ENCODE results near the gene C5orf34.
"Not testable (repeated sequence)": the region's sequence is repeated elsewhere in the genome, so short reads cannot be mapped to it uniquely, and the experiment has no call there.

C5orf34 gene

DNA sequence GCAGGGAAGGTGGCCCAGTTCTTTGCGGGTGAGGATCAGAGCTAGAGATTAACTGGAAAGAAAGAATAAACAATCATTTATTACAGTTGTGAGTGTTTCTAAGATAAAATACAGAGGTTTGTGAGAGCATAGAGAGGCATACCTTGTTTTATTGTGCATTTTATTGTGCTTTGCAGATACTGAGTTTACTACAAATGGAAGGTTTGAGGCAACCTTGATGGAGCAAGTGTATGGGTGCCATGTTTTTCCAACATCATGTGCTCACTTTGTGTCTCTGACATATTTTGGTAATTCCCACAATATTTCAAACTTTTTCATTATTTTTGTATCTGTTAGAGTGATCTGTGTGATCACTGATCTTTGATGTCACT lies 715 bp upstream of the C5orf34 start:
- no peak for DNase-seq (ENCODE audit: low spot score)

- DNase-seq (ENCODE audit: low spot score): no peak
These were observed 505 bp downstream of the C5orf34 start for GRCh38 chr5:43514471-43514815.

GRCh38 chr5:43514025-43514424 lies 923 bp downstream of the C5orf34 start:
- no peak for DNase-seq (ENCODE audit: low spot score)

- DNase-seq (ENCODE audit: low spot score): not testable (repeated sequence)
These were observed 3.9 kb downstream of the C5orf34 start for GRCh38 chr5:43511062-43511461.

DNA sequence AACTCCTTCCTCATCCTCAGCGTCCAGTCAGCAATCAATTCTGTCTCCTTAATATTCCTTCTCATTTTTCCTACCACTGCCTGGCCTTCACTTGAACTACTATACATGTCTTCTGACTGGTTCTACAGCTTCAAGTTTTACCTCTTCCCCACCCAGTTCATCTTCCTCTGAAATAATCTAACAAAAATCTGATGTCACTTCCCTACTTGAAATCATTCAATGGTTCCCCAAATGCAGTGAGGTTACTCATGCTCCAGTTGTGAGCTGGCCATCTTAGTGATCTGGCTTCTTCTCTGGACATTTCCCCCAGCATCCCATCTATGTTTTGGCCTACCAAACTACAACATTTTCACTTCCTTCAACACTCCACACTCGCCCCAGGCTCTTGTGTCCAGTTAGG lies 16.4 kb downstream of the C5orf34 start:
- DNase-seq (ENCODE audit: low spot score): no peak

DNA sequence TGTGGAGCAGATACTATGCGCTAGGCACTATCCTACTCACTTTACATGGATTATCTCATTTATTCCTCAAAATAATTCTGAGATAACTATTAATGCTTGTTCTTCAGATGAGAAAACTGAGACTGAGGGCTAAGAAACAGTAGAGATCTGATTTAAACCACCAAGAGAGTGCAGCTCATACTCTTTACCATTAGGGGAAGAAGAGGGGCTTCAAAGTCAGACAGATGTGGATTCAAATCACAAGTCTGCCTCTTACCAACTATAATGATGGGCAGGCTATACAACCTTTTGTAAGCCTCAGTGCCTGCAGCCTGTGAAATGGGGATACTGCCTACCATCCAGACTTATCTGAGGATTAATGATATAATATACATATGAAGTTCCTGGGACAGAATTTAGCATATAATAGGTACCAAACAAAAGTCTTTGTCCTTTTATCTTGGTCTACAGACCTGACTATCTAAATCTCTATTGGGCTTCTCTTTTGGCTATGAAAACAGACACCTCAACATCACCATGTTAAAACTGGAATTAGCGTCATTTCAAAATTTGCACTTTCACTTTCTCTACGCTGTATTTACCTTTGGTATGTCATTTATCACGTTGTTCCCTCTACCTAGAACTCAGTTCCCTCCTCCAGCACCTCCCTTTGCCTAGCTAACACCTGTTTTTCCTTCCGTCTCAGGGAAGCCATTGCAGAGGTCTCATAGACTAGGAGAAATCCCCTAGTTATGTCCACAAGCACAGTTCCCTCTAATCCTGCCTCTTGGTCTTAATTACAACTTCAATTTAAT lies 17.4 kb downstream of the C5orf34 start:
- DNase-seq (ENCODE audit: low spot score): no peak

GRCh38 chr5:43491326-43491725 lies 23.6 kb downstream of the C5orf34 start:
- DNase-seq (ENCODE audit: low spot score): no peak

- no peak for DNase-seq (ENCODE audit: low spot score)
These were observed 28.6 kb downstream of the C5orf34 start for GRCh38 chr5:43486353-43486752.

DNA sequence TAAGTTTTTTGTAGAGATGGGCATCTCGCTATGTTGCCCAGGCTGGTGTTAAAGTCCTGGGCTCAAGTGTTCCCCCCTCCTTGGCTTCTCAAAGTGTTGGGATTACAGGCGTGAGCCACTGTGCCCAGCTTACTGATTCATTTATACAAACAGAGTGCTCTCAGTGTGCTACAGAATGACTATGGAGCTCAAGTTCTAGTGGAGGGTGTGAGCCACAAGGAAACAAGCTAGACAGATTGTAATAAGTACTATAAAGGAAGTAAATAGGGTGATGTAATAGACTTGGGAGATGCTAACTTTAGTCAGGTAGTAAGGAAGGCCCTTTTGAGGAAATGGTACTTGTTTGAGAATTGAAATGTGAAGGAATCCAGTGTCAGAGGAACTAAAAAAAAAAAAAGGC lies 29.5 kb downstream of the C5orf34 start:
- DNase-seq (ENCODE audit: low spot score): no peak

- DNase-seq (ENCODE audit: low spot score): peak; percentile 81
These were observed 30.7 kb downstream of the C5orf34 start for GRCh38 chr5:43484106-43484849.

DNA sequence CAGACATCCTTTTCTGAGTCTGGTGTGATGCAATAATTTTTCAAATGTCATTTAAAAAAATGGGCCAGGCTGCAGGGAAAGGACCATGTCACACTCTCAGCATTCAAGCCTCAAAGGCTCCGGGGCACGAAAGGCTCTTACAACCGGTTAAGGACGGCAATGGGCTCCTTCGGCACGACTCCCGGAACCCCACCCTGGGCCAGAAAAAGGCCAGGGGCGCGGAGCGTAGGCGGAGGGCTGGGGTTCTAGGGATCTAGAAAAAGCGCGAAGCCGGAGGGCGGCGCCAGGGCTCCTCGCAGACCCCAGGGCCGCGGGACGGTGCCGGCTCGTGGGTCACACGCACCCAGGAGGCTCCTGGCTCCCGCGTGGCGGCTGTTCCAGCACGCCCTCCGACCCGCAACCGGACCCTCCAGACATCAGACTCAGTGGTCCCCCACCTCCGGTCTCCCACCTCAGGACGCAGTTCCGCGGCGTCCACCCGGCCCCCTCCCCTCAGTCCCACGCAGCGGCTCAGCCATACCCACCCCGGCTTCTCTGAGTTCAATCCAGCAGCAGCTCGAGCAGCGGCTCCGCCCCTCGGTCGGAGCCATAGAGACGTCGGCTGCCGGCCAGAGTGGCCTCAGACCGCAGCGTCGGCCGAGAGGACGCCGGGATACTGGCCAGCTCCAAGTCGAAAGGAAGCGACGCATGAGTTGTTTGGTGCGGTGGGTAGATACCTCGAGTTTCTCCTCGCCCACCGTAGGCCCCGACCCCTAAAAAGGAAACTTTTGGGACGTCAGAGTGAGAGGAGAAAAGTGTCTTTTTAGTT lies 31.4 kb downstream of the C5orf34 start, which contains the start of gene TMEM267:
TSS of gene TMEM267 (minus strand) at position 568 of the 808 bp plus-strand sequence. CDS start 29,896 bp downstream, outside the sequence.
- peak; percentile 93 for DNase-seq (ENCODE audit: low spot score)

GRCh38 chr5:43482490-43483297 lies 32.3 kb downstream of the C5orf34 start:
- no peak for DNase-seq (ENCODE audit: low spot score)

DNA sequence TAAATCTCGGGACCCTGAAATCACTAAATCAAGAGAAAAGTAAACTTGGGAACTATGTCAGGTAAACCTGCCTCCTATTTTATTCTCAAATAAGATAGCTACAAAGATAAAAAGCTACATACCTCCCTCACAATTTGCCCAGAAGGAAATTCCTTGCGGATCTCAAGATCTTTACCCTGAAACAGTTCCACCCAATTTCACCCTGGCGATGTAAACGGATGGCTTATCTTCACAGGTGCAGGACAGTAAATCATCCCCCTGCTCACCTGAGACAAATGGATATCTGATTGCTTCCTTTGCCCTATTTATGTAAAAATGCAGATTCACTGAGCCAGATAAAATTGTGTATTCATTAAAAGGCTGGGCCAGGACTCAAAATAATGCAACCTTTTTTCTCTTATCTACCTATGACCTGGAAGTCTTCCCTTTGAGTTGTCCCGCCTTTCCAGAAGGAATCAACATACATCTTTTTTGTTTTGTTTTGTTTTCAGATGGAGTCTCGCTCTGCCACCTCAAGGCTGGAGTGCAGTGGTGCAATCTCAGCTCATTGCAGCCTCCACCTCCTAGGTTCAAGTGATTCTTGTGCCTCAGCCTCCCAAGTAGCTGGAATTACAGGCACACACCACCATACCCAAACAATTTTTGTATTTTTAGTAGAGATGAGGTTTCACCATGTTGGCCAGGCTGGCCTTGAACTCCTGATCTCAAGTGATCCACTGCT lies 45.1 kb downstream of the C5orf34 start:
- no peak for DNase-seq (ENCODE audit: low spot score)

GRCh38 chr5:43467100-43467499 lies 47.8 kb downstream of the C5orf34 start:
- no peak for DNase-seq (ENCODE audit: low spot score)

DNA sequence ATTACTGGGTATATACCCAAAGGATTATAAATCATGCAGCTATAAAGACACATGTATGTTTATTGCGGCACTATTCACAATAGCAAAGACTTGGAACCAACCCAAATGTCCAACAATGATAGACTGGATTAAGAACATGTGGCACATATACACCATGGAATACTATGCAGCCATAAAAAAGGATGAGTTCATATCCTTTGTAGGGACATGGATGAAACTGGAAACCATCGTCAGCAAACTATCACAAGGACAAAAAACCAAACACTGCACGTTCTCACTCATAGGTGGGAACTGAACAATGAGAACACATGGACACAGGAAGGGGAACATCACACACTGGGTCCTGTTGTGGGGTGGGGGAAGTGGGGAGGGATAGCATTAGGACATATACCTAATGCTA lies 49.5 kb downstream of the C5orf34 start:
- DNase-seq (ENCODE audit: low spot score): not testable (repeated sequence)

GRCh38 chr5:43461066-43461465 lies 53.9 kb downstream of the C5orf34 start:
- DNase-seq (ENCODE audit: low spot score): no peak

DNA sequence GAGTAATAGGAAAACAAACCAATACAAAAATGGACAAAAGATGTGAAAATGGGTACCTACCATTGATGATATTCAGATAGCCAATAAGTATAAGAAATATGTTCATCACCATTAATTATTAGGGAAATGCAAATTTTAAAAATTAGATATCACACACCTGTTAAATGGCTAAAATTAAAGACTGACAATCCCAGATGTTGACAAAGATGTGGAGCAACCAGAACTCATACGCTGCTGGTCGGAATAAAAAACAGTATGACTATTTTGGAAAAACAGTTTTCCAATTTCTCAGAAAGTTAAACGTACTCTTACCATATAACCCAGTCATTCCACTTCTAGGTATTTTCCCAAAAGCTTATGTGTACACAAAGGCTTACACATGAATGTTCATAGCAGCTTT lies 58.4 kb downstream of the C5orf34 start:
- DNase-seq (ENCODE audit: low spot score): no peak

DNA sequence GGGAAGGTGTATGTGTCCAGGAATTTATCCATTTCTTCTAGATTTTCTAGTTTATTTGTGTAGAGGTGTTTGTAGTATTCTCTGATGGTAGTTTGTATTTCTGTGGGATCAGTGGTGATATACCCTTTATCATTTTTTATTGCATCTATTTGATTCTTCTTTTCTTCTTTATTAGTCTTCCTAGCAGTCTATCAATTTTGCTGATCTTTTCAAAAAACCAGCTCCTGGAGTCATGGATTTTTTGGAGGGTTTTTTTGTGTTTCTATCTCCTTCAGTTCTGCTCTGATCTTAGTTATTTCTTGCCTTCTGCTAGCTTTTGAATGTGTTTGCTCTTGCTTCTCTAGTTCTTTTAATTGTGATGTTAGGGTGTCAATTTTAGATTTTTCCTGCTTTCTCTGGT lies 73.4 kb downstream of the C5orf34 start:
- not testable (repeated sequence) for DNase-seq (ENCODE audit: low spot score)

- DNase-seq (ENCODE audit: low spot score): no peak
These were observed 77.8 kb downstream of the C5orf34 start for GRCh38 chr5:43437062-43437660.
